Measurements from ENCODE around the gene SYNGR2.
A peak's percentile ranks its signal among the peaks of the same experiment; 100 is the strongest.

The SYNGR2 gene

GRCh38 chr17:78173097-78173715, 4.8 kb downstream of the SYNGR2 start:
- no peak for DNase-seq

DNA sequence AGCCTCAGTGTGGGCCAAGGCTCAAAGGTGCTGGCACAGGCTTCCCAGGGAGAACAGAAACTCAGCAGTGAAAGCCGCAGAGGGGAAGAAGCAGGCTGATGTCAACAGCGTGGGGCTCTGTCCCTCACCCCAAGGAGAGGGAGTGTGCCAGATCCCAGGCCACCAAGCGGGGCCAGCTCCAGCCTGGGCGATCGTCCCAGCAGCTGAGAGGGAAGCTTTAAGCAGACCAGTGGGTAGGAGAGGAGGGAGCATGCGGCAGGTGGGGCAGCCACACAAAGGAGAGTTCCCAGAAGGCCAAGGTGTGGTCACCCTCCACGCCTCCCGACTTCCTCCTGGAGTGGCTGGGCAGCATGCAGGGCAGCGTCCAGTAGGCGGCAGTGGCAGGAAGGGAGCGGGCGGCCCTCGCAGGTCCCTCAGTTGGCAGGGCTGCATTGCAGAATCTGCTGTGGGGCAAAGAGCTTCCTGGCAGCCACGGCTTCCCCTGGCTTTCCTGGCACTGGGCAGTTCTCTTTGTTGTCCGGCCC, 6.0 kb downstream of the SYNGR2 start:
- DNase-seq, result no peak

DNA sequence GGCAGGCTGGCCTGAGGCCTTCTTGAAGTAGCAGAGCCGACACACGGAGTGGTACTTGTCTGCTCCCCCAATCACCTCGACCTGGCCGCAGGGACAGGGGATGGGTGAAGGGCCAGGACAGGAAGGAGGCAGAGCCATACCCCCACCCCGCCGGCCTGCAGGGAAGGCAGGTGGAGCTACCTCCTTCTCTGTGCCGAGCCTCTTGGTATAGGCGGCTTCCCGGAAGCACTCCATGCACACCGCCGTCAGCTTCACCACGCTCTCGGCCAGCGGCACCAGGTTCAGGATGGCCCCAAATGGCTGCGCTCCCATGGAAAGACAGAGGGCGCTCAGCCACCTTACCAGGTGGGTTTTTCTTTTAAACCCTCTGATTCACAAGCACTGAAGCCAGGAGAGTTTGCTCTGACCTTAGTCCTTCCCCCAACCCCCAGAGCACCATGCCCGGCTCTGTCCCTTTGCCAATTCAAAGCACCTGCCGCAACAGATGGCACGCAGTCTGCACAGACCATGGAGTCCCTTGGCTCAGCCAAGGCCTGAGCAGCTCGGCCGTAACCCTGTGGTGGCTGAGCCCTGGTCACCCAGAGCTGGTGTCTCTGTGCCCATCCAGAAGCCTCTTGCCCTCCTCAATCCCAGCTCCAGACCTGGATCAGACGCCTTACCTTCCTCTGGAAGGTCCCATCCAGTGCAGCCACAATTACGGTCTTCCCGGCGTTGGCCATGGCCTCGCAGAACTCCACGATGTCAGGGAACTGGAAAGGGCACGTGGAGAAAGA, 6.7 kb downstream of the SYNGR2 start:
- no peak for DNase-seq

- no peak for DNase-seq
Observed at GRCh38 chr17:78175643-78175981, 7.2 kb downstream of the SYNGR2 start.

- no peak for DNase-seq
Observed at GRCh38 chr17:78176548-78177025, 8.2 kb downstream of the SYNGR2 start.

DNA sequence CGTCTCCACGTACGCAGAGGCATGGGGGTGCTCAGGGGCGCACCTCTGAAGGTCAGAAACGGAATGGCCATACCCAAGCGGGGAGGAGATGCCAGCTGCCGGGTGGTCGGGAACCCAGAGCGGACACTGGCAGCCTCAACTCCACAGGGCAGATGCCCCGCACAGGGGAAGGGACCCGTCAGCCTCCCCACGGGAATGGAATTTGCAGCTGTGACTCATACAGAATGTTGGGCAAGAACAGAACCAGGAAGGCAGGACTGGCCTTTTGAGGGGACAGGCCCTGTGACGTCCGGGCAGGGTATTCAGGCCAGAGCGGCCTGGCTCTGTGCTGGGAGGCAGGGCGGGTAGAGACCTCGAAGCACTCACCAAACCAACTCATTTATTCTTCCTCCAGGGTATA, 11.0 kb downstream of the SYNGR2 start:
- no peak for DNase-seq

DNA sequence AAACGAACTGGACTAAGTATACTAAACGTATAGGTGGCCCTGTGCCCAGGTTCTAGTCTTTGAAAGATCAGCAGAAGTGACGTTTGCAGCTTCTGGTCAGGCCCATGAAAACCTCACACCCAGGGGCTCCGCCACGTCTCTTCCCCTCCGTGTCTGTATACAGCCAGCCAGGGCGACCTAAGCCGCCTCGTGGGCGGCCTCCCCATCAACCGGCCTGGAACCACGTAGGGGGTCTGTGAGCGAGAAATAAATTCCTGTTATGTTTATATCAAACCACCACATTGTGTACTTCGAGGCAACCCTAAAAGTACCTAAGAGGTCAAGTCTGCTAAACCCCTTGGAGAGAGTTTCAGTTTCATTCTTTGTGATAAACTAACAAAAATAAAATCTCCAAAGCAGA, 11.7 kb downstream of the SYNGR2 start:
- no peak for DNase-seq

DNA sequence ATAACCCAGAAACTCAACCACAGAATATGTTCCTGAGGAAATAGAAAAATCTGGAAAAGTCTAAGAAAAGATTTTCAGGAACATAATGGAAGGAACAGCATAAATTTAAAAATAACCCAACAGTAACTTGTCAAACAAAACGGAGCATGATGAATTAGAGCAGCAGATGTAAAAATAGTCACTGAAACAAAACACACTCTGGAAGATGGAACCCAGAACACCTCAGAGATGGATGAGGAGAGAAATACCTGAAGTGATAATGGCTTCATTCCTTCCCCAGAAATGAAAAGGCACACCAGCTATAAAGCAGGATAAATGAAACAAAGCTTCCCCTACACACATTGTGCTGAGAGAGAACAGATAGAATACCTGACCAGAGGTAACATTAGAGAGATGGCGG, 12.1 kb downstream of the SYNGR2 start:
- no peak for DNase-seq

DNA sequence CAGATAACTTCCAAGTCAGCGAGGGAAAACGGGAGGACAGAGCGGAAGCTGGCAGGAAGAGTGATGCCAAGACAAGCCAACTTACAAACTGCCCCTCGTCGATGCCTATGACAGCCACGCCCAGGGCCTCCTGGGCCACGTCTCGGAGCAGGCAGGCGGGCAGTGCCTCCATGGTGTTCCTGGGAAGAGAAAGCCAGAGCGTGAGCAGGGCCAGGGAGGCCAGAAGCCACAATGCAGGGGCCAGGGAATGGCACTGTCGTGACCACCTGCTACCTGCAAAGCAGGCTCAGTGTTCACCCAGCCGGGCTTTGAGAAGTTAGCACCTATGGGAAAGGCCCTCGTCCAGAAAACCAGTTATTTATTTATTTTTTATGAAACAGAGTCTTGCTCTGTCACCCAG, 14.1 kb downstream of the SYNGR2 start:
- DNase-seq, result no peak

DNA sequence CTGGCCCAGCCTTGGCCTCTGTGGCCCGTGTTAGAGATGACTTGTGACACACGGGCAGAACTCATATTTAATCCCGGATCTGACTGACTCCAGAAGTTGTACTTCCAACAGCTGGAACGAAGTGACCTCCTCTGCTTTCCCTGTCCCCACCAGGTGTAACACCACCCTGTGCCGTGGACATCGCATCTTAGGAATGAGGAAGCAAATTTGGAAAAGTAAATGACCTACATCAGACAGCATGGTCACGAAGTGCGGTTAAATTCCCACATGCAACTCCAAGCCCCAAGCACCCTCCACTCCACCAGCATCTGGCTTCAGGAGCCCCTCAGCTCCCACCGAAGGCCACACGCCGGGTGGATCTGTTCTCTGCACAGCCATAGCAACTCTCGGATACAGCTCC, 15.5 kb downstream of the SYNGR2 start:
- DNase-seq, result no peak

DNA sequence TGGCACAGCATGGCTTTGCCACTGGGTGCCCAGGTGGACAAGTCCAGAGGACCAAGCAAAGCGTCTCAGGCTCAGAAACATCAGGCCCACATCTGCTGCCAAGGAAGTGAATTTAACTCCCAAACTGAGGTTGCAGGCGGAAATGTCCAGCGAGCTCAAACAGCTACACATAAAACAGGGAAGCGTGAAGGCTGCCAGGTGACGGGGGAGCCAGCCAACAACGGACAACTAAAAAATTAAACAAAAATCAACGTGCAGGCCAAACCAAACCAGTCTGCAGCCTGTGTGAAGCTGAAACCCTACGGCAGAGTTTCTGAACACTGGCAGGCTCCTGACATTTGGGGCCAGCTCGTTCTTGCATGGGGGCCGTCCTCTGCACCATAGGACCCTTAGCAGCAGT, 16.0 kb downstream of the SYNGR2 start:
- no peak for DNase-seq

DNA sequence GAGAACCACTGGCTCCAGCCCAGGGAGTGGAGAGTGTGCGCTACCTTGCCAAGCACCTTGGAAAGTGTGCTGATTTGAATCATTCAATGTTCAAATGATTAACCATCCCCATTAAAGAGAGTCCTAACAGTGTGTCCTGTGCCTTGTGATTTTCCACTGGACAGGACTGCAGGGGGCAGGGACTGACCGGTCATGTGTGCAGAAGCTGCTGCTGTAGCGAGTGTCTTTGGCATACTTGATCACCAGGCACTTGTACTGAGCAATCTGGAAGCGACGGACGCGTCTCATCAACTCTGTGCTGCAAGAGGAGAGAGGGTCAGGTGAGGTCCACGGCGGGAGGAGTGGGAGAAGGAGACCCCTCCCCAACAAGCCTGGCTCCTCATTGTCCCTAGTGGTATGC, 16.5 kb downstream of the SYNGR2 start:
- DNase-seq, result no peak

DNA sequence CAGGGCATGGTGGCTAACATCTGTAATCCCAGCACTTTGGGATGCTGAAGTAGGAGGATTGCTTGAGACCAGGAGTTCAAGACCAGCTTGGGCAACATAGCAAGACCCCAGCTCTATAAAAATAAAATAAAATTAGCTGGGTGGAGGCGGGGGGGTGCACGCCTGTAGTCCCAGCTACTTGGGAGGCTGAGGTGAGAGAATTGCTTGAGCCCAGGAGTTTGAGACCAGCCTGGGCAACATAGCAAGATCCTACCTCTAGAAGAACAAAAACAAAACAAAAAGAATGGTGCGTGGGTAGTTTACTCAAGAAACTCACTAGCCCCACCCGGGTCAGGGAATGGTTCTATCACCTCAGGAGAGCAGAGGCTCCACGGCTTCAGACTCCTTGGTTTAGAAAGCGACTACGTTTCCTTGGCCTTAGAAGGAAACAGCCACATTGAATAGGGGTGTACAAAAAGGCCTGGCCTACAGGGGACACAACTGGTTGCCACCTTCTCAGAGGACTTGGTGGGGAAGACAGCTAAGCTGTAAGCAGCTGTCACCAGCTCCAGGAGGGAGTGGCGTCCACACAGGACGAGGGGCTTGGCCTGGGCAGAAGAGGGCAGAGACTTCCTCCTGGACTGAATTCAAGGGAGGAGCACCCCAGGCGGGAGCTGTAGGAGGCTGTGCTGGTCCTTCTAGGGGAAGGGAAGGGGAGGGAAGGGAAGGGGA, 17.8 kb downstream of the SYNGR2 start:
- DNase-seq, result no peak

DNA sequence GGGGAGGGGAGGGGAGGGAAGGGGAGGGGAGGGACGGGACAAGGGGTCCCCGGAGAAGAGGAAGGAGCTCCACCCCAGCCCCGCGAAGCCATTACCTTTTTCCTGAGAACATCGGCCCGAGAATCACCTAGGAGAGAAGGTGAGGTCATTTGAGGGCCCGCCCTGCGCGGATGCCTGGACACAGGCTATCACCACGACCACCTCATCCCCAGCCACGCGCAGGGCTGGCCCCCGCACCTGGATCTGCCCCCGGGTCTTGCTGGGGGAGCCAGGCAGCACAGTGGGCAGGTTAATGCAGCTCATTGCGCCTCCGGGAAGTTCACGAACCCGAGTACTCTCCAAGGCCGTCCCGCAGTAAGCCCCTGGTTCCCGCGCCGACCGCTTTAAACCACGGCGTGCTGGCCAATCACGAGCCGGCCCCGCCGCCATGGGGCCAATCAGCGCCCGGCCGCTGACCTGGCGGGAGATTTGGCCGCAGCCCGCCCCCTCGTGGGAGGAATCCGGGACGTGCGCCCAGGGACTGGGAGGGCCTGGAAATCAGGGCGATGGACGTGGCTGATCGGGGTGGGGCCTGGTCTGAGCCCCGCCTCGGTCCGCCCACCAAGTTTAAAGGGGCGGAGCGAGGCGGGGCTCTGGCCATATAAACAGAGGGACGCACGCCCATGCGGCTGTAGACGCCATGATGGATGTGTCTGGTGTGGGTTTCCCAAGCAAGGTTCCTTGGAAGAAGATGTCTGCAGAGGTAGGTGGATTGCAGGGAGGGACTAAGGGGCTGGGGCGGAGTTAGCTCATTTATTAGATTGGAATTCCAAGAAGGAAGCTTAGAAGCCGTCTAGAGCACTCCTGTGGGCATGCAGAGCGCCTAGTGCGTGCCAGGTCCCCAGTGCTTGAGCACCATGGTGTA, 18.6 kb downstream of the SYNGR2 start, which contains the start of the genes AFMID and TK1:
Gene AFMID (plus strand): TSS at position 671 of the 904 bp plus-strand sequence. CDS start 9 bp downstream, at position 680.
Gene TK1 (minus strand): TSS at position 361 of the 904 bp plus-strand sequence. CDS start 58 bp downstream, at position 303.
- DNase-seq, result peak; percentile 70

GRCh38 chr17:78196716-78197115, 28.3 kb downstream of the SYNGR2 start:
- DNase-seq, result no peak

DNA sequence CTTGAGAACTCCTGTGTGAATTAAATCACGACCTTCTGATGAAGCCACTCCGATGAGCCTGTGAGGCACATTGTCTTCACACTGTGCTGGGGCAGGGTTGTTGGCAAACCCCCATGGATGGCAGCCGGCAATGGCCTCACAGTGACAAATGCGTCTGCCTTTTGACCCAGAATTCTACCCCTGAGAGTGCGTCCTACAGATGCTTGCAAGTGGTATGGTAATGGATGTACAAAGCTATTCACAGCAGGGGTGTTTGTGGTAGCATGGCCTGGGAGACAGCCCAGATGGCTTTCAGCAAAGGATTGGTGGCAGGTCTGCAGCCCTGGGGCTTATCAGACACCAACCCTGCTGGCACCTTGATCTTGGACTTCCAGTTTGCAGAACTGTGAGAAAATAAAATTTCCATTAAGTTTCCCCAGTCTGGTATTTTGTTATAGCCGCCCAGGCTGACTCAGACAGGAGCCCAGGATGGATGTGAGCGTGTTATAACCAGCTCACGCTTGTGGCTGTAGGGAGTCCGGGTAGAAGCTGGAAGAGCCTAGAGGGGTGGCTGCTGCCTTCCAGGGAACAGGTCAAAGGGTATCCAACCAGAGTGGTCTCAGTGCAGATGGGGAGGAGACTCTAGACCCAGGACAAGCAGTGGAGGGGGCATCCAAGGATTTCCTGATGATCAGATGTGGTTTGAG, 28.9 kb downstream of the SYNGR2 start:
- no peak for DNase-seq

DNA sequence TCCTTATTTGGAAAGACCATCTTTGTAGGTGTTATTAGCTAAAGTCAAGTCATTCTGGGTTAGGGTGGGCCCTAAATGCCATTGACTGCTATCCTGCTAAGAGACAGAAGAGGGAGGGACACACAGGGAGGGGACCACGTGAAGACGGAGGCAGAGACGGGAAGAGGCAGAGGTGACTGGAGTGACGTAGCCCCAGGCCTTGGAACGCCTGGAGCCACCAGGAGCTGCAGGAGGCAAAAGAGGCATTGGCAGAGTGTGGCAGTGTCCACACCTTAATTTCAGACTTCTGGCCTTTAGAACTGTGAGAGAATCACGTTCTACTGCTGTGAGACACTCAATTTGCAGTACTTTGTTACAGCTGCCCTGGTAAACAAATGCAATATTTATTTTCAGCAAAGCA, 32.1 kb downstream of the SYNGR2 start:
- DNase-seq, result no peak

DNA sequence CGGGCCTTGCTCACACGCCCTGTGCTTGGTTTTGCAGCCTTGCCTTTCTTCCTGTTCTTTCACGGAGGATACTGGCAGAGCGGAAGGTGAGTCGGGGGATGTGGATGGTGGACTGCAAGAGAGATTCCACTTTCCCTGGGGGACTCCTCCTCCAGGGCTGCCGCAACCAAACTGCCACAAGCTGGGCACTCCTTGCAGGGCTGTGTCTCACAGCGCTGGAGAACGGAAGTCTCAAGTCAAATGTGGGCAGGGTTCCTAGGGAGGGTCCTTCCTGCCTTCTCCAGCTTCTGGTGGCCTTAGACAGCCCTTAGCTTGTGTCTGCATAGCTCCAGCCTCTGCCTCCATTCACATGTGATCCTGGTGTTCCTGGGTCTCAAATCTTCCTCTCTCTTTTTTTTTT, 34.3 kb downstream of the SYNGR2 start:
- no peak for DNase-seq

DNA sequence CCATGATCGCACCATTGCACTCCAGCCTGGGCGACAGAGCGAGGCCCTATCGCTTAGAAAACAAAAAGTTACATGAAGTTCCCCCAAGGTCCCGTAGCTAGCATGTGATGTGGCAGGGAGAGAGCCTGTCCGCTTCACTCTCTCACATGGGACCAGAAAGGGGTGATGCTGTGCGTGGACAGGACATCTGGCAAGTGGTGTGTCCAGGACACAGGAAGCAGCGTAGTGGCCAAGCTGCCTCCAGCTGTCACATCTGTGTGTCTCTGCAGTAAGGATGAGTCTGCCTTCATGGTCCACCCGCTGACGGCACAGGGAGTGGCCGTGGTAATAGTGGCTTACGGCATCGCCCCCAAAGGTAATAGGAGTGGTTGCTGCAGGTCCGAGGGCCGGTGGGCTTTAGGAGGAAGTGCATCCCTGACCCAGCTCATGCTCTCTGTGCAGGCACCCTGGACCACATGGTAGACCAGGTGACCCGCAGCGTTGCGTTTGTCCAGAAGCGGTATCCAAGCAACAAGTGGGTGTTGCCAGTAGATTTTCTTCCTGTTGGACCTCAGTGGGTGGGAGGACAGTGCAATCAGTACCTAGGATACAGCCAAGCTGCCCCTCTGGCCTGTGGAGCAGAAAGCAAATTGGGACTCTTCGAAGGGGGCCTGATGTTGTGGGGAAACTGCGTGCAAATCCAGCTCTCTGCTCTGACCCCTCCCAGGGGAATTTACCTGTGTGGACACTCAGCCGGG, 36.2 kb downstream of the SYNGR2 start:
- no peak for DNase-seq

DNA sequence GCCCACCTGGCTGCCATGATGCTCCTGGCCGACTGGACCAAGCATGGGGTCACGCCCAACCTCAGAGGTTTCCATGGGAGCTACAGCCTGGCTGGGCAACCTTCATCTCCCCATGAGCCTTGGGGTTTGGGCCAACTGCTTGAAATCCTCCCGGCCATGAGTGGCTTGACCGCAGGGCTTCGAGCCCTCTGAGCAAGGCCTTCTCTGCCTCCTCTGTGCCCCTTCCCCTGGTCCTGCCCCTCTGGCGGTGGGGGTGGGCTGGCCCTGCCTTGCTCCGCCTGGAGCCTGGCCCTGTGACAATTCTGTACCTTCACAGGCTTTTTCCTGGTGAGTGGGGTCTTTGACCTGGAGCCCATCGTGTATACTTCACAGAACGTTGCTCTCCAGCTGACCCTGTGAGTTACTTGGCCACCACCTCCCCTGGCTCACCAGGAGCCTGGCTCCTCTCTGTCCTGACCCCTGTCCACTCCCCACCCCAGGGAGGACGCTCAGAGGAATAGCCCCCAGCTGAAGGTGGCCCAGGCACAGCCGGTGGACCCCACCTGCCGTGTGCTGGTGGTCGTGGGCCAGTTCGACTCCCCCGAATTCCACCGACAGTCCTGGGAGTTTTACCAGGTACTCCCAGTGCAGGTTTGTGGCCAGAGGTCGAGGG, 36.9 kb downstream of the SYNGR2 start:
- no peak for DNase-seq

- no peak for DNase-seq
Observed at GRCh38 chr17:78206298-78206697, 37.9 kb downstream of the SYNGR2 start.
